T-helper 1 cell treated with Interleukin-12 subunit alpha and Interleukin-12 subunit beta and Interleukin-4 antibody, amounts not matched to agents 30 μg/mL and 1 μg/mL, for 36 hours (primary cell): ENCODE data around the gene C19orf38.
A peak's percentile ranks its signal among the peaks of the same experiment; 100 is the strongest.
"Not testable (repeated sequence)": the region's sequence is repeated elsewhere in the genome, so short reads cannot be mapped to it uniquely, and the experiment has no call there.

ENCODE experiments used
- H3K27ac Mint-ChIP-seq: one replicate; pipeline ENCODE4 v1.8.0; 2021; ENCODE audit warnings: mild to moderate bottlenecking, mixed read lengths
- H3K27me3 Mint-ChIP-seq: one replicate; pipeline ENCODE4 v1.8.0; 2021; ENCODE audit warnings: low read depth, mixed read lengths
- H3K36me3 Mint-ChIP-seq: one replicate; pipeline ENCODE4 v1.8.0; 2021; ENCODE audit warnings: low read depth, mixed read lengths
- H3K4me1 Mint-ChIP-seq: one replicate; pipeline ENCODE4 v1.8.0; 2021; ENCODE audit warnings: low read depth, mixed read lengths
- H3K4me3 Mint-ChIP-seq: one replicate; pipeline ENCODE4 v1.8.0; 2021; ENCODE audit warnings: mild to moderate bottlenecking, moderate library complexity, mixed read lengths
- H3K9me3 Mint-ChIP-seq: one replicate; pipeline ENCODE4 v1.8.0; 2021; ENCODE audit warnings: mixed read lengths

C19orf38 gene

DNA sequence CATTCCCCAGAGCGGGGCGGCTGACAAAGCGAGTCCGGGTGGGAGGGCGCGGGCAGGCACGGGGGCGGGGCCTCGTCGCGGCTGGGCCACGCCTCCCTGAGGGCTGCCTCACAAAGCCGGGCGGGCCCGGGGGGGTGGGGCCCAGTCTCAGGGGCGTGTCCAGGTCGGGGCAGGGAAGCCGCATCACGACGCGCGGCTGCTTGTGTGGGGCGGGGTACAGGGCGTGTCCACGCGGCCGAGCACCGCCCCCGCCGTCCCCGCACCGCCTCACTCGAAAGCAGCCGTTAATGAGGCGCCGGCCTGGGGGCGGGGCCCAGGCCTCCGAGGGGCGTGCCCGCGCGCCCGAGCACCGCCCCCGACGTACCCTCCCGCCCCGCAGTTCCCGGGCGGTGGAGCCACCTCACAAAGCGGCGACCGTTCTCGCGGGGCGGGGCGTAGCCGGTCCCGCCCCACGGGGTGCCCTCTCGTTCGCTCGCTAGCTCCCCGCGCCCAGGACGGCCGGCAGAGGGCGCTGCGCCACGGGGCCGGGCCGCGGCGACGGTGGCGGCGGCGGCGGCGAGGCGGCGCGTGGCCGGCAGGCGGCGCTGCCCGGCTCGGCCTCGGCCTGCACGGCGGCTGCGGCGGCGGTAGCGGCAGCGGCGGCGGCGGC lies 22.9 kb downstream of the C19orf38 start, which contains the start of gene CARM1:
CARM1 (plus strand) TSS at position 599 of the 649 bp plus-strand sequence. CDS start 150 bp downstream, outside the sequence.
- Mint-ChIP-seq H3K4me1 (peaks cover 28% of the 10 kb centered on the region), H3K36me3 (peaks cover 3% of the 10 kb centered on the region), H3K9me3 (no peaks in the 10 kb centered on the region), H3K4me3 (peak within 1 kb of the TSS; percentile 86), H3K27ac (peak within 1 kb of the TSS; percentile 93), H3K27me3 (no peaks in the 10 kb centered on the region)

DNA sequence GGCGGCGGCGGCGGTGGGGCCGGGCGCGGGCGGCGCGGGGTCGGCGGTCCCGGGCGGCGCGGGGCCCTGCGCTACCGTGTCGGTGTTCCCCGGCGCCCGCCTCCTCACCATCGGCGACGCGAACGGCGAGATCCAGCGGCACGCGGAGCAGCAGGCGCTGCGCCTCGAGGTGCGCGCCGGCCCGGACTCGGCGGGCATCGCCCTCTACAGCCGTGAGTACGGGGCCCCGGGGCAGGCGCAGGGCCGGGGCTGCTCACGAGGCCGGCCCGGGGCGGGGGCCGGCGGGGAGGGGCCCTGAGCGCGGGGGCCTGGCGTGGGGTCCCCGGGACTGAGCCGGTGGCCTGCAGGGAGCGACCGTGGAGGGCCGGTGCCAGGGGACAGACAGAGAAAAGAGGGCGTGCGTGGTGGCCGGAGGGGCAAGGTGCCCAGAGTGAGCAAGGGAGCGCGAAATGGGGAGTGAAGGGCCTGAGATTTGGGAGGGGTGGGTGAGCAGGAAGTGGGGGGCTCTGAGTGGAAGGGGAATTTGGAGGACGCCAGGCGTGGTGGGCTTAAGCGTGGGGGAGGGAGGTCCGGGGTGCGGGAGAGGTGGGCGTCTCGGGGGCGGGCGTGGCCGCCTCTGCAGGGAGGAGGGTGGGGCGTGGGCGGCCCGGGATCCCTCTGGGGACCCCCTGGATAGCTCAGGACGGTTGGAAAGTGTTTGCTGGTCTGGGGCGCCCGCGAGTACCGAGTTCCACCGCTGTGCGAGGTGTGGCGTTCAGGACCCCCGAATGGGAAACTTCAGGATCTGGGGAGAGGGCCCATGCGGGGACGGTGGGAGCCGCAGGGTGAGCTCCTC lies 23.7 kb downstream of the C19orf38 start:
- Mint-ChIP-seq H3K27me3 (no peaks in the 10 kb centered on the region), H3K4me3 (peak overlapping the region; percentile 86), H3K36me3 (peaks cover 3% of the 10 kb centered on the region), H3K27ac (peak overlapping the region; percentile 78), H3K9me3 (no peaks in the 10 kb centered on the region), H3K4me1 (peaks cover 32% of the 10 kb centered on the region)

DNA sequence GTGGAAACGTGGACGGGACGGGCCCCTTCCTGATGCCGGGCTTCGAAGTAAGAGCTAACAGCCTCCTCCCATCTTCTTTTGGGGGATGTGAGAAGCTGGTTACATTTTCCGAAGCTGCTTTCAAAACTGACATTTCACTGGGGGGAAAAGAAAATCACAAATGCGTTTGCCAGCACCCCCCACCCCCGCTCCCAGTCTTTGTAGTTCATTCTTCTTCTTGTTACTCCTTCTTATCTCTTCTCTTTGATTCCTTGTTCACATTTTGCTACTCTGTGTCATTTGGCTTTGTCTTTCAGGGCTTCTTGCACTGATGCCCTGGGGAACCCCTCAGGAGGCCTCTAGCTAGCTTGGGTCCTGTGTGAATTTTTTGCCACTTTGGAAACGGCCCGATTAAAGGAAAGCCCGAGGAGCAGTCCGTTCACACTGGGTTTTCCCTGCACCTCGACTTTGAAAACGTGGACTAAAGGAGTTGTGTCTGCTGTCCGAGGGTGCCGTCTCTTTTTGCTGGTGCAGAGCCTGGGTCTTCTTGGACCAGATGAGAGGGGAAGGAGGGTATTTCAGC lies 24.4 kb downstream of the C19orf38 start:
- peak overlapping the region; percentile 78 for H3K27ac Mint-ChIP-seq
- peak overlapping the region; percentile 86 for H3K4me3 Mint-ChIP-seq
- H3K36me3 Mint-ChIP-seq, result peaks cover 3% of the 10 kb centered on the region
- peaks cover 34% of the 10 kb centered on the region for H3K4me1 Mint-ChIP-seq
- H3K9me3 Mint-ChIP-seq, result no peaks in the 10 kb centered on the region
- no peaks in the 10 kb centered on the region for H3K27me3 Mint-ChIP-seq

DNA sequence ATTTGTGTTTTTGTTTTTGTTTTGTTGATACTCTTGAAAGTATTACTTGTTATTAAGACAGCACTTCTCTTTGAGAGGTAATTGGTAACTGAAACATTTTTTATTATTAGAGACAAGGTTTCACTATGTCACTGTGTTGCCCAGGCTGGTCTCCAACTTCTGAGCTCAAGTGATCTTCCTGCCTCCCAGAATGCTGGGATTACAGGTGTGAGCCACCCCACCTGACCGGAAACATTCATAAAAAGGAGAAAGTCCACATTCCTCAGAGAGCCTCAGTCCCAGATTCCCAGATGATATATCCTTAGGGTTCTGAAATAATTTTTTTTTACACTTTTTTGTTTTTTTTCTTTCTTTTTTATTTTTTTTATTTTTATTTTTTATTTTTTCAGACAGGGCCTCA lies 25.8 kb downstream of the C19orf38 start:
- no peaks in the 10 kb centered on the region for H3K36me3 Mint-ChIP-seq
- H3K9me3 Mint-ChIP-seq, result no peaks in the 10 kb centered on the region
- no peaks in the 10 kb centered on the region for H3K27me3 Mint-ChIP-seq
- peak overlapping the region; percentile 42 for H3K4me3 Mint-ChIP-seq
- peak overlapping the region; percentile 41 for H3K27ac Mint-ChIP-seq
- H3K4me1 Mint-ChIP-seq, result peaks cover 33% of the 10 kb centered on the region

GRCh38 chr19:10876459-10877240 lies 28.4 kb downstream of the C19orf38 start:
- Mint-ChIP-seq H3K36me3 (peaks cover 2% of the 10 kb centered on the region), H3K27me3 (no peaks in the 10 kb centered on the region), H3K27ac (no peak overlapping the region), H3K4me1 (peaks cover 32% of the 10 kb centered on the region), H3K4me3 (no peak overlapping the region), H3K9me3 (no peaks in the 10 kb centered on the region)

- not testable (repeated sequence) for H3K9me3 Mint-ChIP-seq, H3K4me3 Mint-ChIP-seq, H3K36me3 Mint-ChIP-seq, H3K27me3 Mint-ChIP-seq
- H3K27ac Mint-ChIP-seq, result peak overlapping the region; percentile 73
- peaks cover 31% of the 10 kb centered on the region for H3K4me1 Mint-ChIP-seq
Measured at GRCh38 chr19:10877608-10878007, 29.4 kb downstream of the C19orf38 start.

DNA sequence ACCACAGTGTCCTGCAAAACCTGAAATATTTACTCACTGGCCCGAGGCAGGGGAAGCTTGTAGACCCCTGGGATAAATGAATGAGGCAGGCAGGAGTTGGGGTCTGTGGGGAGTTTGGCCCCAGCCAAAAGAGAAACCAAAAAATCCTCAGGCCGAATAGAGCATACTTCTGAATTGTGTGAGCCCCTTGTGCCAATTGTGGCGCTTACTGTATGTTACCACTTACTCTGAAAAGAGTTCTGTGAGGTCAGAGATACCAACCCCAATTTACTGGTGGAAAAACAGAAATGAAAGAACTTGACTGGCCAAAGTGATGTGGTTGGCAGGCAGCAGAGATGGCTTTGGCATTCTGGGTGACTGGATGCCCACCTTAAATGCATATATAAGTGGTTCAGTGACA lies 30.0 kb downstream of the C19orf38 start:
- Mint-ChIP-seq H3K27me3 (no peaks in the 10 kb centered on the region), H3K36me3 (peaks cover 2% of the 10 kb centered on the region), H3K4me1 (peaks cover 27% of the 10 kb centered on the region), H3K4me3 (no peak overlapping the region), H3K27ac (peak overlapping the region; percentile 73), H3K9me3 (no peaks in the 10 kb centered on the region)

DNA sequence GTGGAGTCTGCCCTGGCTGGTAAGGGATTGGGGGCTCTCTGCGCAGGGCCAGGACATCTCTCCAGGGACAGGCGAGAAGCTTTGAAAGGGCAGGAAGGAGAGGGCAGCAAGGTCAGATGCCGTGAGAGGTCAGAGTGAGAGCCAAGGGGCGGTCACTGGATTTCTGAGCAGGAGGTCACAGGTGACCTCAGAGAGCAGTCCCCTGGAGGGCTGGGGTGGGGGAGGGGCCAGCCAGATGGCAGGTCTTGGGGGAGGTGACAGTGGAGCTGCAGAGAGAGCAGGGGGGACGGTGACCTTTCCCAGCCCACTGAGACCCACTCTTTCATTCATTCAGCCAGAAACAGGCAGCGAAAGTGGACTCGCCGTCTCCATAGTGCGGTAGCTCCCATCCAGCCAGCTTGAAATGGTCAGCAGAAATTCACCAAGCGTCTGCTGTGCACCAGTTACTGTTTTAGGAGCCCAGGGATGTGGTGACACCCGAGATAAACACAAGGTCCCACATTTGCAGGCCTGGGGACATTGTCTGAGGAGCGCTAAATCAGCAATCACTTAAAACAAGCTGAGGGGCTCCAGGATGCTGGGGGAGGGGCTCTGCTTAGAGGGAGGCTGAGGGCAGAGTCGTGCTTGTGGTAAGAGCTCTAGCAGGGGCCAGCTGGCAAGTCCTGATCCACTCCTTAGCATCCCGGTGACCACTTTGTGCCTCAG lies 33.3 kb downstream of the C19orf38 start:
- Mint-ChIP-seq H3K4me1 (peaks cover 22% of the 10 kb centered on the region), H3K27ac (no peak overlapping the region), H3K9me3 (no peaks in the 10 kb centered on the region), H3K27me3 (no peaks in the 10 kb centered on the region), H3K36me3 (peaks cover 2% of the 10 kb centered on the region), H3K4me3 (no peak overlapping the region)

GRCh38 chr19:10882108-10882457 lies 33.9 kb downstream of the C19orf38 start:
- peaks cover 17% of the 10 kb centered on the region for H3K4me1 Mint-ChIP-seq
- H3K4me3 Mint-ChIP-seq, result no peak overlapping the region
- peaks cover 2% of the 10 kb centered on the region for H3K36me3 Mint-ChIP-seq
- no peaks in the 10 kb centered on the region for H3K27me3 Mint-ChIP-seq
- H3K27ac Mint-ChIP-seq, result no peak overlapping the region
- H3K9me3 Mint-ChIP-seq, result no peaks in the 10 kb centered on the region

GRCh38 chr19:10884274-10884673 lies 36.1 kb downstream of the C19orf38 start:
- Mint-ChIP-seq H3K36me3 (peaks cover under 1% of the 10 kb centered on the region), H3K27ac (no peak overlapping the region), H3K4me3 (no peak overlapping the region), H3K27me3 (no peaks in the 10 kb centered on the region), H3K4me1 (peaks cover 6% of the 10 kb centered on the region), H3K9me3 (no peaks in the 10 kb centered on the region)

DNA sequence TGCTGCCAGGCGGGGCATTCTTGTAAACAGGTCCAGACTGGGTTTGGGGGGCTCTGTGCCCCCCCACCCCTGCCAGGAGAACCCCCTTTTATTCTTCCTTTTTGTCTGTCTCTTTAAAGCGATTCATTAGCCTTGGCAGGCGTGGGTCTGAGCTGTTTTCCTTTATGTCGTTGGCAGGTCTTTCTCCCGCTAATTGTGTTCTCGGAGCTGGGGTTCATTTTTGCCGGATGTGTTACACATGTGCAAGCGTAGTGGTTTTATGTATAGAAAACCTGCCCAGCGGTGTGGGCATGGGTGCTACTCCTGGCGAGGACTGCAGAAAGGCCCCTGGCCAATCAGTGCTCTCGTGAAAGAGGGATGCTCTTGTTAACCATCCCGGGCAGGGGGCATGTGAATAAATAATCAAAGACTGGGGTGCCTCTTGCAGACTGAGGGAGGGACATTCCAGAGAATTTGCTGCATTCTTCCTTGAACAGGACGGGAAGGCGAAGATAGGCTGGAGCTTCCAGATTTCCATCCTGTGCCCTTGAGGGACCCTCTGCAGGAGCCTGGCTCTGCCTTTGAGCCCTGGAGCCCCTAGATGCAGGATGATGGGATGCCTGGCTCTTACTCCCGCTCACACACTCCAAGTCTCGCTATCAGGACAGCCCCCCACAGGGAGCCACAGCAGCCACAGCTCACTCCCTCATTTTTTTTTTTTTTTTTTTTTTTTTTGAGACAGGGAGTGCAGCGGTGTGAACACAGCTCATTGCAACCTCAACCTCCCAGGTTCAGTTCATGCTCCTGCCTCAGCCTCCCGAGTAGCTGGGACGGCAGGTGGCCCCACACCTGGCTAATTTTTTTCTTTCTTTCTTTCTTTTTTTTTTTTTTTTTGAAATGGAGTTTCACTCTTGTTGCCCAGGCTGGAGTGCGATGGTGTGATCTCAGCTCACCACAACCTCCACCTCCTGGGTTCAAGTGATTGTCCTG lies 37.3 kb downstream of the C19orf38 start:
- Mint-ChIP-seq H3K4me3 (no peak overlapping the region), H3K36me3 (no peaks in the 10 kb centered on the region), H3K9me3 (no peaks in the 10 kb centered on the region), H3K27me3 (no peaks in the 10 kb centered on the region), H3K4me1 (peaks cover 2% of the 10 kb centered on the region), H3K27ac (no peak overlapping the region)

DNA sequence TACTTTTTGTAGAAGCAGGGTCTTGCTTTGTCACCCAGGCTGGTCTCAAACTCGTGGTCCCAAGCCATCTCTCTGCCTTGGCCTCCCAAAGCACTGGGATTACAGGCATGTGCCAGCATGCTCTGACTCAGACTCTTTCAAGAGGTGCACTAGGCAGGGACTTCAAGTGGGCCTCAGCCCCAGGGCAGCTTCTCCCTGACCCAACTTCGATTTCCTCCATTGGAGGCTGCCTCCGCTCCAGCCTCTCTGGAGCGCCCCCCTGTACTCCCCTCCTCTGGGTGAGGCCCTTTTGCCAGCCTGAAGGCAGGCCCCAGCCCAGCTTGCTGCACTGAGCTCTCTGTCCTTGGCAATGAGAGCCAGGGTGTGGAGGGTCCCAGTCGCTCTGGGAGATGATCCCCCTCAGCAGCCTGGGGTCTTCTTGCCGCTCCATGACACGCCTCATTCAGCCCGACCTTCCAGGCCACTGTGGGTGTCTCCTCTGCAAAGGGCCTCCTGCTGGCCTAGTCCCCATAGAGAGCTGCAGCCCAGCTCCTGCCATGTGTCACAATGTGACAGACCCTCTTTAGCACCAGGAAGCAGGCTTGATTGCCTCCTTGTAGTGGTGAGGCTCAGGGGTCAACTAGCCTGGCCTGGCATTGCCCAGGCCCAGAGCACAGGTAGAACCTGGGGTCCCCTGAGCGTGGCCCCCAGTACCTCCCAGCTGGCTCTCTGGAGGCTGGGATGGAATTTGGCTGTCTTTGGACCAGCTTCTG lies 39.6 kb downstream of the C19orf38 start:
- H3K27ac Mint-ChIP-seq, result no peak overlapping the region
- H3K36me3 Mint-ChIP-seq, result no peaks in the 10 kb centered on the region
- no peak overlapping the region for H3K4me3 Mint-ChIP-seq
- no peaks in the 10 kb centered on the region for H3K27me3 Mint-ChIP-seq
- peaks cover 2% of the 10 kb centered on the region for H3K4me1 Mint-ChIP-seq
- no peaks in the 10 kb centered on the region for H3K9me3 Mint-ChIP-seq
